Osteocyte (in vitro differentiated cells): ENCODE measurements around the gene JAKMIP1. TPM values are rescaled to one million over a fixed set of nuclear protein-coding genes. Genes with fewer than 3 reads are reported as not detected.
A peak's percentile ranks its signal among the peaks of the same experiment; 100 is the strongest.

ENCODE experiments used
- DNase-seq: peaks from one replicate; pipeline ENCODE4 v3.0.0; 2021; ENCODE audit warnings: mixed read lengths; ENCODE audit not compliant: unreplicated experiment; ENCODE audit errors: extremely low spot score
- H3K27ac Mint-ChIP-seq: one replicate; pipeline ENCODE4 v1.8.0; 2021; ENCODE audit warnings: mild to moderate bottlenecking, mixed read lengths; ENCODE audit not compliant: unreplicated experiment
- H3K27me3 Mint-ChIP-seq: one replicate; pipeline ENCODE4 v1.8.0; 2021; ENCODE audit warnings: mixed read lengths; ENCODE audit not compliant: unreplicated experiment
- H3K36me3 Mint-ChIP-seq: one replicate; pipeline ENCODE4 v1.8.0; 2021; ENCODE audit warnings: mixed read lengths; ENCODE audit not compliant: unreplicated experiment
- H3K4me1 Mint-ChIP-seq: one replicate; pipeline ENCODE4 v1.8.0; 2021; ENCODE audit warnings: mixed read lengths; ENCODE audit not compliant: unreplicated experiment
- H3K4me3 Mint-ChIP-seq: one replicate; pipeline ENCODE4 v1.8.0; 2021; ENCODE audit warnings: mild to moderate bottlenecking, moderate library complexity, mixed read lengths; ENCODE audit not compliant: unreplicated experiment
- H3K9me3 Mint-ChIP-seq: one replicate; pipeline ENCODE4 v1.8.0; 2021; ENCODE audit warnings: mixed read lengths; ENCODE audit not compliant: unreplicated experiment
- CTCF ChIP-seq: fragments of 200-600 bp; sonication (generic); IDR thresholded peaks from 2 replicates; pipeline ENCODE4 v1.5.0; 2021; ENCODE audit warnings: antibody characterized with exemption, mild to moderate bottlenecking, moderate library complexity
- long read RNA-seq: library from polyadenylated mRNA; unstranded; transcript quantifications from one replicate; pipeline ENCODE4 v2.0.0, GENCODE V29; 2021
- total RNA-seq: library from RNA; stranded (reverse); gene quantifications from 2 replicates; pipeline ENCODE4 v1.2.1, GENCODE V29; 2021

Gene JAKMIP1
- total RNA-seq = not detected in 2 replicates
- long read RNA-seq = 0 reads

GRCh38 chr4:6200011-6200921, at the start of gene JAKMIP1:
Gene JAKMIP1 (minus strand): TSS chr4:6200549. CDS start chr4:6112850, 87,699 bp downstream.
- no peak within 1 kb of the TSS for H3K27ac Mint-ChIP-seq
- H3K4me3 Mint-ChIP-seq = peak within 1 kb of the TSS; percentile 48
- peaks cover 7% of the 10 kb centered on the region for H3K9me3 Mint-ChIP-seq
- peaks cover 2% of the 10 kb centered on the region for H3K36me3 Mint-ChIP-seq
- H3K27me3 Mint-ChIP-seq = peaks cover 54% of the 10 kb centered on the region
- TF ChIP-seq CTCF = no peak
- peaks cover 5% of the 10 kb centered on the region for H3K4me1 Mint-ChIP-seq
- peak; percentile 87 for DNase-seq

- H3K27me3 Mint-ChIP-seq = peaks cover 29% of the 10 kb centered on the region
- H3K36me3 Mint-ChIP-seq = no peaks in the 10 kb centered on the region
- no peak overlapping the region for H3K4me3 Mint-ChIP-seq
- H3K9me3 Mint-ChIP-seq = no peaks in the 10 kb centered on the region
- no peaks in the 10 kb centered on the region for H3K4me1 Mint-ChIP-seq
- DNase-seq = no peak
- TF ChIP-seq CTCF = no peak
- no peak overlapping the region for H3K27ac Mint-ChIP-seq
Measured at GRCh38 chr4:6248394-6248793, 48.0 kb upstream of the JAKMIP1 start.

GRCh38 chr4:6246170-6246634, 45.9 kb upstream of the JAKMIP1 start:
- Mint-ChIP-seq H3K4me1 (no peaks in the 10 kb centered on the region), H3K27me3 (peaks cover 29% of the 10 kb centered on the region), H3K27ac (no peak overlapping the region), H3K36me3 (no peaks in the 10 kb centered on the region), H3K9me3 (no peaks in the 10 kb centered on the region), H3K4me3 (no peak overlapping the region)
- TF ChIP-seq CTCF = no peak
- no peak for DNase-seq

GRCh38 chr4:6245246-6246169, 45.2 kb upstream of the JAKMIP1 start:
- Mint-ChIP-seq H3K27me3 (peaks cover 27% of the 10 kb centered on the region), H3K4me3 (no peak overlapping the region), H3K27ac (no peak overlapping the region), H3K36me3 (no peaks in the 10 kb centered on the region), H3K9me3 (no peaks in the 10 kb centered on the region), H3K4me1 (no peaks in the 10 kb centered on the region)
- no peak for TF ChIP-seq CTCF
- DNase-seq = no peak
